ENCODE measurements around the gene C6orf163. TPM values are rescaled to one million over a fixed set of nuclear protein-coding genes. Genes with fewer than 3 reads are reported as not detected.
"Not testable (repeated sequence)": the region's sequence is repeated elsewhere in the genome, so short reads cannot be mapped to it uniquely, and the experiment has no call there.

C6orf163 gene
- total and polyA plus RNA-seq, 2 donors (not counting 1 experiment from before 2014, with no cell fraction given) = 0.57 to 10.0 TPM

DNA sequence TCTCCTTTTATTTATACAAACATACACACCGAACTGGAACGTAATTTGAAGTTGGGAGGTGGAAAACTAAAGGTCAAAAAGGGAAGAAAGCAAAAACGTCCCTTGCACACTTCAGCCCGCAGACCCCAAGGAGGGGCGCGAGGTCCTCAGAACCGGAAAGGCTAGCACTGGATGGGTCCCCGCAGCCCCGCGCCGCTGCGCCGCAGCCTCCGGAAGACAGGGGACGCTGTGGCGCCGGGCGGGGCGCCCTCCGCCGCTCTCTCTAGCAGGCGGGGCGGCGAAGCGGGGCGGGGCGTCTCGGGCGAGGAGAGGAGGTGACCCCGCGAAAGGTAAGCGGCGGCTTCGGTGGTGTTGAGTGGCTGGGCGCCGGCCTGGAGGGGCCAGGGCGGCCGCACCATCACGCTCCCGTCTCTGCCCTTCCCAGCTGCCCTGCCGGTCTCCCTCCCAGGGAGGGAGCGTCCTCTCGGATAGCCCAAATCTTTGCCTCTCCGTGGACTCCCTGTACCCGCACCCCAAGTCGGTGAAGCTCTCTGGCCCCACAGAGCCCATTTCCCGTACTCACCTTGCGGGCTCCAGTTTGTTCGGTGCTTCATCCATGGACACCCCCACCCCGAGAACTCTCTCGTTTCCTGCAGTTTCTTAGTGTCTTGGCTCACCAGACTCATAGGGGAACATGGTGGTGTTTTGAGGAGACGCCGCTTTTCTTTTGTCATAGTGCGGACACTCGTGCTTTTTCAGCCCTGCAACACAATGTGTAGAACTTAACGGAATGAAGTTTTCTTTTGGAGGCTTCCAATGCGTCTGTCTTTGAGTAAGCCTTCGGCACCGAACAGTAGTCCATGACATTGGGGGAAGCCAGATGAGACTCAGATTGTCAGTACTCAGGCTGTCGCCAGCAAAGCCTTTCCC lies 22.1 kb upstream of the C6orf163 start, which contains the start of gene SMIM8:
SMIM8 (plus strand) TSS at position 285 of the 909 bp plus-strand sequence. CDS start 14,444 bp downstream, outside the sequence.
- peak within 1 kb of the TSS; percentile 75 for H3K4me2 ChIP-seq (replicated peaks; ENCODE audit: low read depth, low read length, poor library complexity, severe bottlenecking)
- no peaks in the 10 kb centered on the region for H3K36me3 ChIP-seq (replicated peaks in 1 of 2; ENCODE audit: control extremely low read depth in 1 of 2, control insufficient read depth in 1 of 2, extremely low read depth in 1 of 2, insufficient read depth in 2 of 2, low read length in 1 of 2)
- peaks cover 16% of the 10 kb centered on the region for H3K79me2 ChIP-seq (ENCODE audit: control insufficient read depth, insufficient read depth, low read length)
- H2AFZ ChIP-seq (ENCODE audit: insufficient read depth, low read depth, low read length, poor library complexity, severe bottlenecking) = peak within 1 kb of the TSS; percentile 96
- peak within 1 kb of the TSS; percentile 42 to 74 for H3K27ac ChIP-seq (ENCODE audit: low read length in 2 of 2)
- H3K4me3 ChIP-seq (ENCODE audit: control extremely low read depth in 1 of 5, extremely low read depth in 1 of 5, insufficient read depth in 1 of 5, low read depth in 2 of 5, low read length in 4 of 5) = peak within 1 kb of the TSS; percentile 78 to 87 (median 81)
- ATAC-seq (ENCODE audit: low read depth) = peak; percentile 100
- 1% methylated on average over 55 of the region's 60 CpGs for WGBS (ENCODE audit: insufficient coverage)
- H3K9ac ChIP-seq (ENCODE audit: low read length) = peak within 1 kb of the TSS; percentile 85
- ChIA-PET CTCF (interaction anchor here (0.7 to 3.1 kb wide), 4 partner anchors 9 to 149 kb away, joined by 3 to 9 read pairs (median 3); no protein-coding TSS in a partner anchor), POLR2A (no interaction called here)
- peaks cover 4 to 13% of the 10 kb centered on the region in 2 donors for H3K4me1 ChIP-seq (ENCODE audit: control insufficient read depth in 2 of 2, insufficient read depth in 2 of 2, low read length in 2 of 2)
- H3K9me3 ChIP-seq (ENCODE audit: control extremely low read depth in 1 of 3, control insufficient read depth in 2 of 3, insufficient read depth in 1 of 3, low read length in 2 of 3) = no peaks in the 10 kb centered on the region
- no peaks in the 10 kb centered on the region for H3K27me3 ChIP-seq (replicated peaks in 1 of 4; ENCODE audit: control extremely low read depth in 1 of 4, control insufficient read depth in 3 of 4, insufficient read depth in 4 of 4, low read length in 3 of 4)
- no peaks in the 10 kb centered on the region for H4K20me1 ChIP-seq (ENCODE audit: control insufficient read depth, insufficient read depth, low read length, poor library complexity, severe bottlenecking)
- TF ChIP-seq CTCF (IDR thresholded peaks at IDR 0.05) (peak; percentile 99), EZH2 (IDR thresholded peaks at IDR 0.05; ENCODE audit: borderline replicate concordance, insufficient read depth, low read depth, low read length, poor library complexity, severe bottlenecking) (no peak)
- H3K27ac Mint-ChIP-seq = peak within 1 kb of the TSS; percentile 88
- no peaks in the 10 kb centered on the region for H3K27me3 Mint-ChIP-seq
- DNase-seq = peak; percentile 87
- H3K4me1 Mint-ChIP-seq = peaks cover 25% of the 10 kb centered on the region
- intact Hi-C loops (cut with micrococcal nuclease) = loop anchor here (1.0 to 5.0 kb wide), 6 partner anchors 86 to 1641 kb away; partner anchors contain the start of genes AKIRIN2, RNGTT, SLC35A1 and ZNF292
- no peaks in the 10 kb centered on the region for H3K9me3 Mint-ChIP-seq (ENCODE audit: insufficient read depth)
- H3K4me3 Mint-ChIP-seq = peak within 1 kb of the TSS; percentile 95

DNA sequence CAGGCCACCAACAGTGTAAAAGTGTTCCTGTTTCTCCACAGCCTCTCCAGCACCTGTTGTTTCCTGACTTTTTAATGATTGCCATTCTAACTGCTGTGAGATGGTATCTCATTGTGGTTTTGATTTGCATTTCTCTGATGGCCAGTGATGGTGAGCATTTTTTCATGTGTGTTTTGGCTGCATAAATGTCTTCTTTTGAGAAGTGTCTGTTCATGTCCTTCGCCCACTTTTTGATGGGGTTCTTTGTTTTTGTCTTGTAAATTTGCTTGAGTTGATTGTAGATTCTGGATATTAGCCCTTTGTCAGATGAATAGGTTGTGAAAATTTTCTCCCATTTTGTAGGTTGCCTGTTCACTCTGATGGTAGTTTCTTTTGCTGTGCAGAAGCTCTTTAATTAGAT lies 20.7 kb upstream of the C6orf163 start:
- ATAC-seq (ENCODE audit: low read depth) = not testable (repeated sequence)

More for the DNA sequence above, 20.7 kb upstream of the C6orf163 start:
- H3K9me3 ChIP-seq (ENCODE audit: control extremely low read depth in 1 of 3, control insufficient read depth in 2 of 3, insufficient read depth in 1 of 3, low read length in 2 of 3); H3K4me2 ChIP-seq (replicated peaks; ENCODE audit: low read depth, low read length, poor library complexity, severe bottlenecking); H3K4me3 ChIP-seq (ENCODE audit: control extremely low read depth in 1 of 5, extremely low read depth in 1 of 5, insufficient read depth in 1 of 5, low read depth in 2 of 5, low read length in 4 of 5); POLR2A ChIA-PET; CTCF ChIA-PET; H3K9ac ChIP-seq (ENCODE audit: low read length); H4K20me1 ChIP-seq (ENCODE audit: control insufficient read depth, insufficient read depth, low read length, poor library complexity, severe bottlenecking); H2AFZ ChIP-seq (ENCODE audit: insufficient read depth, low read depth, low read length, poor library complexity, severe bottlenecking); H3K36me3 ChIP-seq (replicated peaks in 1 of 2; ENCODE audit: control extremely low read depth in 1 of 2, control insufficient read depth in 1 of 2, extremely low read depth in 1 of 2, insufficient read depth in 2 of 2, low read length in 1 of 2); H3K27me3 Mint-ChIP-seq; H3K27ac Mint-ChIP-seq; H3K27me3 ChIP-seq (replicated peaks in 1 of 4; ENCODE audit: control extremely low read depth in 1 of 4, control insufficient read depth in 3 of 4, insufficient read depth in 4 of 4, low read length in 3 of 4); DNase-seq; H3K9me3 Mint-ChIP-seq (ENCODE audit: insufficient read depth); H3K27ac ChIP-seq (ENCODE audit: low read length in 2 of 2): not testable (repeated sequence)
- Mint-ChIP-seq H3K4me1 (peaks cover 25% of the 10 kb centered on the region), H3K4me3 (peak overlapping the region; percentile 80)
- Histone ChIP-seq H3K4me1 (ENCODE audit: control insufficient read depth in 2 of 2, insufficient read depth in 2 of 2, low read length in 2 of 2) (peaks cover 4 to 13% of the 10 kb centered on the region in 2 donors), H3K79me2 (ENCODE audit: control insufficient read depth, insufficient read depth, low read length) (peaks cover 16% of the 10 kb centered on the region)
- WGBS (ENCODE audit: insufficient coverage) = no CpG with 5 or more reads among the region's 1 CpG
- intact Hi-C loops (cut with micrococcal nuclease) = loop anchor here (2.0 to 5.0 kb wide), 2 partner anchors 185 to 378 kb away; partner anchors contain the start of gene AKIRIN2

Measured in B cell (primary cell).